ENCODE data around the gene DCDC2C.

DCDC2C gene

DNA sequence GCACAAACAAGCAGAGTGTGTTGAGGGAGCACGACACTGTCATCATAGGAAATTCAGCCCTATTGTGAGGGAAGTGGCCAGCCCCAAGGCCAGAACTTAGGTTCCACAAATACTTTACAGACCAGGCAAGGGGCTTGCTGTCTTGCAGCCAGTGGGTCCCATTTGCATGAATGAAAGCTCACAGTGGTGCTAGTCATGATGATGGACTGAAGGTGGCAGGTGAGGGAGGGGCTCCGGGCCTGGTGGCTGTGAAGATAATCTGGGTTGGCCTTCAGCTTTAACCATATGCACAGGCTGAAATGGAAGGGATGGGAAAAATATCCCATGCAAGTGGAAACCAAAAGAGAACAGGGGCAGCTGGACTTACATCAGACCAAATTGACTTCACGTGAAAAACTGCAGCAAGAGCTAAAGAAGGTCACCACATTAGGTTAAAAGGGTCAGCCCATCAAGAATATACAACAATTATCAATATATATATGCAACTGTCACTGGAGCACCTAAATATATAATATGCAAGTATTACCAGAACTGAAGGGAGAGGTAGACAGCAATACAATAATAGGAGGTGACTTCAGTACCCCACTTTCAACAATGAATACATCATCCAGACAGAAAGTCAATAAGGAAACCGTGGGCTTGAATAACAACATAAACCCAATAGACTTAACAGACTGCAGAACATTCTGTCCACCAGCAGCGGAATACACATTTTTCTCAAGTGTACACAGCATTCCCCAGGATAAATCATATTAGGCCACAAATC is 39.6 kb downstream of the DCDC2C start:
- DNase-seq (ENCODE audit: low read depth in 1 of 2, low spot score in 1 of 2) = no peak

DNA sequence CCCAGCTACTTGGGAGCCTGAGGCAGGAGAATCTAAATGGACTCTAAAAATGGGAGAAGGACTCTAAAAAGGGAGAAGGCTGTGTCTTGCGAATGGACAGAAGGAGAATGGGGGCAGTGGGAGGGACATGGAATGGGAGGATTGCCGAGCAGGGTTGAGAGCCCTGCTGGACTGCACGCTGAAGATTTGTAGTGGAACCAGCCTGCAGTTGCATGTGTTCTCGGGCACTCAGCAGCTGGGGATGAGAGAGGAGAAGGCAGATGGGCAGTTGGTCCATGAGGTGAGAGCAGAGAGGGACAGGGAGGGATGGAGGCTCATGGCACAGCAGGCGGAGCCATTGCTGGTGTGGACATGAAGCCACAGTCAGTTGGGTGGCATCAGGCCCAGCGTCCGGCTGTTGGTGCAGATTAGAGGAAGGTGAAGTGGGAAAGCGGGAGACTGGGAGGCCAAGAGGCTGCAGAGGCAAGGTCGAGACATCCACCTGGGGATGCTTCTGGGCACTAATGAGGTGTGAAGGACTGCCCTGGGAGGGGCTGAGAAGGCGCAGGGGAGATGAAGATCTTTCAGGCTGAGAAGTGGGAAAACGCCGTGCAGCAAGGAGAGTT is 40.7 kb downstream of the DCDC2C start:
- no peak for DNase-seq (ENCODE audit: low read depth in 1 of 2, low spot score in 1 of 2)

DNA sequence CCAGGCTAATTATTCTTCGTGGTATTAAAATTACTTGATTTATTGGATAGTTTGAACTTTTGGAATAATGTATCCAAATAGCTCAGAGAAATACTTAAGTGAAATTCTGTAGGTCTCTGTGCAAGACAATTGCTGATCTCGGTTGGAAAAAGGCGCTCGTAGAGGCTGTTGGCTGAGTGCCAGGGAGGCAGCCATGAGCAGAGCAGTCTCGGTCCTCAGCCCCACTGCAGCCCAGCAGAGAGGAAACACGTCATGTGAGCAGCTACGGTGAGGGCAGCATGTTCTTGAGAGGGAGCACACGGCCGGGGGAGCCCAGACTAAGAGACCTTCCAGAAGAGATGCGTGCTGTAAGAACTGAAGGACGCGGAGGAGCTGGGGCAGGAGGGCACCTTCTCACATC is 42.5 kb downstream of the DCDC2C start:
- no peak for DNase-seq (ENCODE audit: low read depth in 1 of 2, low spot score in 1 of 2)

DNA sequence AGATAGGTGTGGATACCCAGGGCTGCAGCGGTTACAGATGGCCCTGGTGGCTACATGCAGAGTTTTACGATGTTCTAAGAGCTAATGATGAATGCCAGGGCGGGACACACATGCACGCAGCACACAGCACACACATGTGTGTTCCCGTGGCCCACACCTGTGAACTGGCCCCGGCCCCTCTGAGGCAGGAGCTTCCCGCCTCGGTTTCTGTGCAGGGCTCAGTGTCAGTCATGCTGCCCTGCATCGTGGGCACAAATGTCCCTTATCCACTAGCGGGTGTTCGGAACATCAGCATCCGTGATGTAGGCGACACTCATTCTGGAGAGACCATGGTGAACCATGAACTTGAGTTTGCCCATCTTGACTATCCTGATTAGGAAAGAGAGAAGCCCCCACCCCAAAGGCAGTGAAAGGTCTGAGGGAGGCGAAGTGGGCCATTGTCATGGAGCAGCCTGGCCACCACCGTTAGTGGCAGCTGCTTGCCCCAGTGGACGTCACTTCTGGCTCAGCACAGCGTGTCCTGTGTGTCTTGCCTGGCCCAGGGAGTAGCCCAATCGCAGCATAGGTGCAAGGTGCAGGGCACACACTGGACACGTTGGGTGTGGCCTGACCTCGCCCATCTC is 43.8 kb downstream of the DCDC2C start:
- DNase-seq (ENCODE audit: low read depth in 1 of 2, low spot score in 1 of 2) = no peak

DNA sequence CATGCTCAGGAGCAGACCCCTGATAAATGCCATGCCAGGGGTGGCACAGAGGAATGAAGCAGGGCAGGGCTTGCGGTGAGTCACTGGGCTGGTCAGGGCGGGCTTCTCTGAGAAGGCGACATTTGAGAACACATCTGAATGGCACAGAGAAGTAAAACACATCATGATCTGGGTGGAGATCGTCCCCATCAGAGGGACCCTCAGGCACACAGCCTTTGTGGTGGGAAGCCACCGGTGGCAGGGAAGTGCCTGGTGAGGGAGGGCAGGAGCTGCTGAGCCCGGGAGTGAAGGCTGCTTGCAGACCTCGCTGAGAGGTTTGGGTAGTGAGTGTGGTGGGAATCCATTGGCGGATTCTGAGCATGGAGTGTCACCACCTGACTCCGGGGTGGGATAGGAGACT is 44.5 kb downstream of the DCDC2C start:
- DNase-seq (ENCODE audit: low read depth in 1 of 2, low spot score in 1 of 2) = no peak

DNA sequence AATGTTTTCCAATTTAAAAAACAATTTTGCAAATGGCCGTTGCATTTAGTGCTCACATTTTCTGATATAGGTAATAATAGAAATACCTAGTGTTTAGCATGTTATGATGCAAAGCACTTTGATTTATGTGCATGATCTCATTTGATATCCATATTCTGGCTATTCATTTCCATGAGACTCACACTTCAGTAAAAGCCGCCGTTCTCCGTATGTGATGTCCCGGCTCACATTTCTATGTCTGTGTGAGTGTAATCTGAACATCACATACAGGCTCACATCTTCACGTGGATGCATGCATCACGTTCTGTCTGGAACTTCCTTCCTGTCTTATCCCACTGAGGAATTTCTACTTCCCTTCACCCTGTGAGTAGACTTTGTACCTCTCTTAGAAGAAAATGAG is 45.8 kb downstream of the DCDC2C start:
- no peak for DNase-seq (ENCODE audit: low read depth in 1 of 2, low spot score in 1 of 2)

DNA sequence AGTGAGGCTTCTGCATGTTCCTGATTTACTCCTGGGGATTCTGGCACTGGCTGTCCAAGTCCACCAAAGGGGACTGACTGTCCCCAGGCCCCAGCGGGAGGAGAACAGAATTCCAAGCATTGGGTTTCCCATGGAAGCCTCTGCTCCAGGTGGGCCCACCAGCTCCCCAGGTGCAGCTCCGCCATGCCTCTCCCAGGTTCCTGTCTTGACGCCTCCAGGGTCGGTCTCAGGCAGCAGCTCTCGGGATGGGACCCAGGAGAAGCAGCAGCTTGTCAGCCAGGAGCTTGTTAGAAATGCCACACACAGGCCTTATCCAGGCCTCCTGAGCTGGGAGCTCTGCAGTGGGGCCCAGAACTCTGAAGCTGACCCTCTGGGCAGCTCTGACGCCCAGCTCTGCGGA is 47.9 kb downstream of the DCDC2C start:
- DNase-seq (ENCODE audit: low read depth in 1 of 2, low spot score in 1 of 2) = no peak

DNA sequence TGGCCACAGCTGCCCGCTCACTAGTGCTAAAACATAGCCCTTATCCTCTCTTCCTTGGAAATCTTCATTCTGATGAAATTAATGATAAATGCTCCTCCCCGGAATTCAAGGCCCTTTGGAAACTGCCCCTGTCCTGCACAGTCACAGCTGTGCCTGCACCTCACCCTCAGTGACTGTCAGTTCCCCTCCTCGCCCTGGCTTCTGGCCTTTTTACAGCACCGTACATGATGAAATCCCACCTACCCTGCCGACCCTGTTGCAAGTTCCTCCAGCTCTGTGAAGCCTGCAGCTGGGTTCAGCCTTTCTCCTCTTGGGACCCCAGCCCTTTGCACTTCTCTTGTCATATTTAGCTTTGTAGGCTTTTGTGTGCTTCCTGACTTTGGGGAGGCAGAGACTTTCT is 48.4 kb downstream of the DCDC2C start:
- DNase-seq (ENCODE audit: low read depth in 1 of 2, low spot score in 1 of 2) = no peak

DNA sequence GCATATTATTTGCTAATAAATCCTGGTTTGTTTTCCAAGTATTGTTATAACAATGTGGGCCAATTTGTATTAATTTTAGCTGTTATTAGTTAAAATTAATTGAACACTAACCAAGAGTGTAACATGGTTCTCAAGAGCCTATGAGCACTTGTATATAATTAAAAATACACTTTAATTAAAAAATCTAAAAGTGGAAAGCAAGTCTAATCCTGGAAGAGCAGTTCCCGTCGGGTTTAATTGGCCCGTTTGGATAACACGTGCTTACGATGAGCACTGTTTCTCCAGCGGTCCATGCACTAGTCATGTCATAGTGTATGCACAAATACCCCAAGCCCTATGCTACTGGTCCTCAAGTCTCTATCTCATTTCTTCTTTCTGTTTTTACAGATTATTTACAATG is 49.0 kb downstream of the DCDC2C start:
- DNase-seq (ENCODE audit: low read depth in 1 of 2, low spot score in 1 of 2) = no peak

DNA sequence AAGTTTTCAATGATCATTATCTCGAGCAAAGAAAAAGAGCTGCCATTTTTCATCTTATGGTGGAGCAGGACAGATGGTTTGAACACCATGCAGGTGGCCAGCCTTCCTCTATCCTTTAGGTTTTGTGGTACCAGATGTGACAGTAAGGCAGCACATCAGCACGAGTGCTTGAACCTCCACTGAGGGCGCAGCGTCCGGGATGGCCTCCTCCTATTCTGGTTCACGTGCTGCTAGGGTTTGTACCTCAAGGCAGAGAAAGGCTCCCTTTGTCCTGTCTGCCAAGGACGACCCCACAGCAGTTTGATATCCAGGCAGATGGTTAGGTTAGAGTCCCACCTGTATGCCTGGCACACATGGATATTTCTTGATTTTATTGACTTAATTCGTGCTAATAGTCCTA is 50.2 kb downstream of the DCDC2C start:
- DNase-seq (ENCODE audit: low read depth in 1 of 2, low spot score in 1 of 2) = no peak

DNA sequence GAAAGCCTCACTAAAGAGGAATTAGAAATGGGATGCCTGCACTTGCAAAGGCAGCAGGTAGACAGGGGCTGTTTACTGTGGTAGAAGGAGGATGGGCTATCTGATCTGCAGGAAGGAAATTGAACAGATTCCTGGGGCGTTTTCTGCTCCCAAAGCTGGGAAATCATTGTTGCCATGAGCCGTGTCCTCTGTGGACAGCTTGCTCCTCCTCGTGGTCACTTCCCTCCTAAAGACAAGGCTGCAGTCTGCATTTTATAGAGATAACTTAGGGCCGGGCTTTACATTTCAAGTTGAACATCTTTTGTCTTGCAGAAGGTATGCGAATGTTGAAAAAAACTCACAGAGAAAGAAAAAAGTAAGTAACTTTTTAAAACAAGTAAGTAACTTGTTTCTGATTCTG is 50.9 kb downstream of the DCDC2C start:
- no peak for DNase-seq (ENCODE audit: low read depth in 1 of 2, low spot score in 1 of 2)

DNA sequence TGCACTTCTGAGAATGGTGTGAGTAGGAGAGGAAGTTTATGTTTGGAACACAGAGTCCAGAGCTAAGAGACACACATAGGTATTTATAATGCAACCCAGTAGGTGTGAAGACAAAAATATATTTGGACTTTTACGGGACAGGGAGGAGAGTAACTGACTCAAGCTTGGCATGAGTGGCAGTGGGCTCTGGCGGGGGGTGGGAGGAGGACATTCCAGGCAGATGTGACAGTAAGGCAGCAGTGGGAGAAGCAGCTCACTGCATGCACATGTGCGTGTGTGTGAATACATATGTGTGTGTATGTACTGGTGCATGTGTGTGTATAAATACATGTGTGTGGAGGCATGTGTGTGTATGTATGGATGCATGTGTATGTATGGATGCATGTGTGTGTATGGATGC is 51.4 kb downstream of the DCDC2C start:
- DNase-seq (ENCODE audit: low read depth in 1 of 2, low spot score in 1 of 2) = no peak

DNA sequence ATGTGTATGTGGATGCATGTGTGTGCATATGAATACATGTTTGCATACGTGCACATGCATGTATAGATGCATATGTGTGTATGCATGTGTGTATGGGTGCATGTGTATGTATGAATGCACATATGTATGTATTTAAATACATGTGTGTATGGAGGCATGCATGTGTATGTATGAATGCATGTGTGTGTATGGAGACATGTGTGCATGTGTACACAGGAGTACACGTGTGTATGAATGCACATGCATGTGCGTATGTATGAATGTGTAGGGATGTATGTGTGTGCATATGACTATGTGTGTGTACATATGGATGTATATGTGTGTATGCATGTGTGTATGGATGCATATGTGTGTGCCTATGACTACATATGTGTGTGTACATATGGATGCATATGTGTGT is 51.9 kb downstream of the DCDC2C start:
- no peak for DNase-seq (ENCODE audit: low read depth in 1 of 2, low spot score in 1 of 2)

DNA sequence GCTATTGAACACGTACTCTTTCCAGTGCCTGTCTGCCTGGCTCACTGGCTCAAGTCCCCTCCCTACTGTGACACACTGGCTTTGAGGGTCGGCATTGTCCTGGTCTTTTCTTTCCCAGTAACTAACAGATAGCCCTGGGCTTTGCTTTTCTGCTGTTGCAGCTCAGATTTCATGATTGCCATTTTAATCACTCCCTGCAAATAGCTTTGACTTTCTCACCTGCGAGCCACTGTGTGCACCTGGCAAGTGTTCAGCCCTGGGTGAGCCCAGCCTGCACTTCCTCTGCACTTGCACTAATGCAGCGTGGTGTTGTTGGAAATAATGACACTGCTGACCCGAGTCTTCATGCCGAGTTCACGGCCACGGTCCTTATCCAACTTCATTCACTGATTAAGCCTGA is 52.9 kb downstream of the DCDC2C start:
- no peak for DNase-seq (ENCODE audit: low read depth in 1 of 2, low spot score in 1 of 2)

DNA sequence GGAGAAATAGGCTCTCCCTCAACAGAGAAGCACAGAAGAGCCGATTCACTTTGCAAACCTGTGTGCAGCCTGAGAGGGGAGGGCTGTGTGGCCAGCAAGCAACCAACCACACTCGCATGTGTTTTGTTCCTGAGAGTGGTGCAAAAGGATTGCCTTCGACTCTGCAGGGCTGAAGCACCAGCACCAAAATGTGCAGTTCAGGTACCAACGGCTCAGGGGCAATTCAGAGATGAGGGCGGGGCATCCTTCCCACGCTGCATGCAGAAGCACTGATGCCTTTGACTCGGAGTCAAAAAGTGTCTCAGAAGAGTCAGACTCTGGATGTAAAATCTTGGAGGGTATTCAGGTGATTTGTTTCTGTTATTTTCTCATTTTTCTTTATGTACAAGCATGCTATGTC is 55.5 kb downstream of the DCDC2C start:
- no peak for DNase-seq (ENCODE audit: low read depth in 1 of 2, low spot score in 1 of 2)

DNA sequence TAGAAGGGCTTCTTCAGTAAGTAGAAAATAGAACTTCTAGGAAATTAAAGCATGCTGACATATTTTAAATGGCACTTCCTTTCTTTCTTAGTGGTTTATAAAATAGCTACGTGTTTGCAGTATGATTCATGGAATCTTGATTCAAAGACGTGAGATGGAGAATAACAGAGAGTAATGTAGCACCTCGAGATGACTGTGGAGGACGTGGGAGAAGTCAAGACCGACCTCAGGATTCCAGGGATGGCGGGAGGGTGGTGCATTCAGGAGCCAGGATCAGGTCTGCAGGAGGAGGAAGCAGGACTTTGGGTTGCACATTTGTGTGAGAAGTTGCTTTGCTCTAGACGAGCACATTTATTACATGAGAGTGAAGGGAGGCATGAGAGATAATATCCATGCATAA is 56.0 kb downstream of the DCDC2C start:
- DNase-seq (ENCODE audit: low read depth in 1 of 2, low spot score in 1 of 2) = no peak

DNA sequence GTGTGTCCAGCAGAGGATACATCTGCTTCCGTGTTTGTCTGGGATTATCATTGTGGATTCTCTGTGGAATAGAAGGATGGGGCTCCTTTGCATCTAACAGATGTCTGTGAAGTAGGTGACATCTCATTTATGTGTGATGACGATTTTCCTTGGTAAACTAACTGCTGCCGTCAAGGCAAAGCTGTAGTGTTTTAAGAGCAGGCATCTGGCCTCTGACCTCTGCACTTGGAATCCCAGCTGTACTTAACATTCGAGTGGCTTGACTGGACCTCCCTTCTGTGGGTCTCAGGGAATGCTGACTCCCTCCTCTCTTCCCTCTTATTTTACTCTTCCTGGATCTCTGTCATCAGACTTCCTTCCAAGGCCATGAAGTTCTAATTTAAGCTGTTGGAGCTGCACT is 56.4 kb downstream of the DCDC2C start:
- no peak for DNase-seq (ENCODE audit: low read depth in 1 of 2, low spot score in 1 of 2)

DNA sequence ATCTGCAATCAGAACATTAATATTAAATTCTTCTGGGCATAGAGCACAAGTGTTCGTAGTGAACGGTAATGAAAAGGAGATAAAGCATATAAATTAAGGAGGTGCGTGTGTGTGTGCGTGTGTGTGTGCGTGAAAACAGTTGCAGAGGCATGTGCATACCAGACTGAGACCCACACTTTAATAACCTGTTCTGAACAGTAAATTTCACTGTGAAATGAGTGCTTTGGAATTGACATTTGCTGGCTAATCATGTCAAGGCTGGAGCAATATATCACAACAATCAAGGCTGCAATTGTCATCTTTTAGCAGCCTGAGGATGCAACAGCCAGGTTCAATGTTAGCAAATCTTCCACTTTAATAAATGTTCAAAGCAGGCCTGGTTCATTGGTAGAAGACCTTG is 57.9 kb downstream of the DCDC2C start:
- DNase-seq (ENCODE audit: low read depth in 1 of 2, low spot score in 1 of 2) = no peak

DNA sequence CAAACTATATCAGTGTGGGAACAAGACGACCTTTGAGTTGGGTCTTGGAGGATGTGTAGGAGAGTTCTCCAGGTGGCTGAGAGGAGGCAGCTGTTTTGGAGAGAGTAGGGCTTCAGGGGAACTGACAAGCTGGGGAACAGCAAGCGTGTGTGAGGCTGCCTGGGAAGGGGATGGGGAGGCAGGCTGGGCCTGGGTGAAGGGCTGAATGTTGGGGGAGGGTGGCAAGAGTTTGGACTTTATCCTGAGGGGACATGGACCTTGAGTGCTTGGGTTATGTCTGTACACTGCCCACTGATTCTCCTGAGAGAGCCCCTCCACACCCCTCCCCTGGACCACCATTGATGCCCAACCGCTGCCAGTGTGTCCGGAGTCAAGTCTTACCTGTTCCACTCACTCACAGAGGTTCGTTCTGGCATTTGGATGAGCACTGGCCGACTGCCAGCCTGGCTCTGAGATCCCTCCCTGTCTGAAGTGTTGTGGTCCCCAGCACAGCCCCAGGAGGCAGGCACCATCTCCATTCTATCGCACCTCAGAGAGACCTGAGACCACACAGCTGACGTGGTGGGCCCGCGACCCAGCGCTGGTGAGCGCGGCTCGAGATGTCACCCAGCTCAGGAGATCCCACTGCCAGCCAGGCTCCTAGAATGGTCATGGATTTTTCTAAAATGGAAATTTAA is 59.5 kb downstream of the DCDC2C start:
- no peak for DNase-seq (ENCODE audit: low read depth in 1 of 2, low spot score in 1 of 2)

DNA sequence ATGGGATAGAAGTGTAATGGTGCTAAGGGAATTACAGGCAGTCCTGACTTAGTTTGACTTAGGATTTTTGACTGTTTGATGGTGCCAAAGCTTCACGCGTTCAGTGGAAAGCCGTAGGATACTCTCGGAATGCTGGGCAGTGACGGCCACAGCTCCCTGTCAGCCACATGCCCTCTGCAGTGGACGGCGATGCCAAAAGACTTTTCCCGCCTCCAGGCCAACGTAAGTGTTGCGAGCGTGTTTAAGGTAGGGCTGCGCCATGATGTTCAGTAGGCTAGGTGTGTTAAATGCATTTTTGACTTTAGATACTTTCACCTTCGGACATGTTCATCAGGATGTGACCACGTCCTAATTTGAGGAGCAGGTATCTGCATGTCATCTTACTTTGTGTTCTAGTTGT is 63.4 kb downstream of the DCDC2C start:
- no peak for DNase-seq (ENCODE audit: low read depth in 1 of 2, low spot score in 1 of 2)

DNA sequence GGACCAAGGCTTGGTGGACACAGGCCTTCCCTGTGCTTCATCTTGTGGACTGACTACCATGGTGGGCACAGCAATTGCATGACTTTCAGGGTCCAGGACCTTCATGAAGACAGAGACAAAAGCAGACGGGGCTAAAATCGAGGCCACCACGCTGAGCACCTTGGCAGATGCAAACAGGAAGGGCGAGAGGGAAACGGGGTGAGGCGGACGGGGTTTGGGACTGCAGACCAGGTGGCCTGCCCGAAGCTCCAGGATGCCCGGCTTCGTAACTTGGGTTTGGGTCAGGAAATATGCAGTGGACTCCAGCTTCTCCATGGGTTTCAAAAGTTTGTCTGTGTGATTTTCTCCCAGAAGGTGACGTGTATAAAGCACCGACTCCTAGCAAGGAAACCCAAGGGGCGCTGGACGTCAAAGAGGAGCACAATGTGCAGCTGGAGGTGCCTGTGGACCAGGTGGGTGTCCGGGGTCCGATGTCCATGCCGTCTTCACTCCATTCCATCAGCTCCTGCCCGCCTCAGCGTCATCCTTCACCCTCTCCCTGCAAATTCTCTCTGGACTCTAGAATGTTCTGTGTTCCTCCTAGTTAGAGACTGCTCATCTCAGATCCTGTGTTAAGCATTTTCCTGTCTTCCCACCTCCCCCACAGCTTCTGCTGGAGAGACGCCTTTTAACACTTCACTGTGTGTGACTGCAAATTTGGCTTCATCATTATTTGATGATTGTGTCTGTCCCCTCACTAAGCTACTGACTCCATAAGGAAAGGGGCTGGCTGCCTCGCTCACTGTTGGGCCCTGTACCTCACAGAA is 65.8 kb downstream of the DCDC2C start:
- DNase-seq (ENCODE audit: low read depth in 1 of 2, low spot score in 1 of 2) = no peak
